Measurements from ENCODE around the gene TBL1X.

- no peak for TF ChIP-seq CTCF (IDR thresholded peaks at IDR 0.05)
- TF ChIP-seq POLR2AphosphoS5 (IDR thresholded peaks at IDR 0.05), result no peak
- no peak for TF ChIP-seq POLR2A (IDR thresholded peaks at IDR 0.05)
These were observed 236.9 kb downstream of the TBL1X start for GRCh38 chrX:9701790-9702189.

Data from breast epithelium (tissue), 3 donors.